RPMI7951 (cell line): ENCODE results near the gene KIF25. TPM values are rescaled to one million over a fixed set of nuclear protein-coding genes. Genes with fewer than 3 reads are reported as not detected.

Experiments
- DNase-seq: peaks from one replicate; pipeline ENCODE4 v3.0.0-alpha.2; 2012; ENCODE audit warnings: low read depth
- total RNA-seq: library from RNA; depleted of rRNA; stranded (reverse); fragments of >200 nt; shearing (Covaris generic); gene quantifications from 2 replicates; pipeline ENCODE4 v1.2.3, GENCODE V29; 2014

KIF25 gene
- total RNA-seq, 1 experiment from 2014 or later, result 0.36 TPM

DNA sequence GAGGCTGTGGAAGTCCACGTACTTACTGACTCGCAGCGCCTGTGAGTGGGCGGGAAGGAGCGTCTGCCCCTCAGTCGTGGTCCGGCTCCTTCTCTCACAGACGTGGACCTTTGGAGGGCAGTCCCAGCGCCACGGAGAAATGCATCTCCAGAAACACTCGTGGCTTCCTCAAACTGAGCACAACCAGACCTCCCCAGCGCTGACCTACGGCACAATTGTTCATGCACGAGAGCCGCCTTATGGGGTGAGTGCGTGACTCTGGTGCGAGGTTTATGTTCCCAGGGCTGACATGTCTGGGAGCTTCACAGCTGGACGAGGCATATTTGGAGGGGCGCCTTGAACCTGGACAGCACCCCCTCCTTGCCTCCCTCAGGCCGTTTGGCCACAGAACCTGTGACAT lies 51.8 kb downstream of the KIF25 start:
- DNase-seq, result no peak

DNA sequence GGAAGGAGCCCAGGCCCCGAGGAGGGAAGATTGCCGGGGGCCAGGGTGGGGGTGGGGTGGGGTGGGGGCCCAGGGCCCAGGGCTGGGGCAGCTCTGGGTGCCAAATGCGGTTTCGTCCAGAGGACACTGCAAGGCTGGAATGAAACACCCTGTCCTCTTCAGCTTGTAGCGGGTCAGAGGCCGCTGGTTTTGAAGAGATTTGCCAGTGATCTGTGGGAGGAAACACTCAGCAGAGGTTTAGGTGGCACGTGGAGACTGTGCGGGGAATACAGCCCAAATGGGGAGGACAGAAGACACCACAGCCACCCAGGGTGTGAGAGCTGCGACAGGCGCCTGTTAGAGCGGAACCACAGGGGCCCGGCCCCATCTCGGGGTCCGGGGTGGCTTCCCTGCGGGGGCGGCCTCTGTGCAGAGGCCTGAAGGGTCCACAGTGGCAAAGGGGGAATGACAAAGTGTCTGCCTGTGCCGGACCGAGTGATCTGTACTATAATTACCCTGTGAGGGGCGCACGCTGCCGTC lies 52.3 kb downstream of the KIF25 start:
- DNase-seq, result no peak

DNA sequence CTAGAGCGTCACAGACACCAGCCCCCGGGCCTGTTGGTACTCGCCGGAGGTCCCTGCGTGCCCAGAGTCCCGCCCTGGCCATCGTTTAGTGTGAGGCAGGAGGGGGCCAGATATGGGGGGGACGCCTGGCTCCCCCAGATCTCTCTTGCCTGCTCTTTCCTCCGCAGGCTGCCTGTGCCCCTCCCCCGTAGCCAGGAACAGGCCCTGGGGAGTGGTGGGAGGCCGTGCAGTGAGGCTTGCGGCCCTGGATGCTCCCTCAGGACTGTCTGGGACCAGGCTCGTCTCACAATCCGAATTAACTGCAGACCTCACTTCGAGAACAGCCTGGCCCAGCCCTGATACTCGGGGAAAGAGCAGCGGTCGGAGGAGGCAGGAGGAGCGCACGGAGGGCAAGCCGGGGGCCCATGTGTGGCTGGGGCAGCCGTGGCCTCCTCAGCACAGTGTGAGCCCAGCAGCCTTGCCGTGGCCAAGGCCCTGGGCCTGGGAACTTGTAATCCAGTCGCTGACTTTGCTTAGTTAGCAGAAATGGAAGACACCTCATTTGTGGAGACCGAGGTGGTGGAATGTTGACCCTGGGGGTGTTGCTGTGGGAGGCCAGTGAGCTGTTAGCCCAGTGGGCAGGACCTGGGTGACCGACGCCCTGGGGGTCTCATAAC lies 52.9 kb downstream of the KIF25 start:
- DNase-seq, result no peak

DNA sequence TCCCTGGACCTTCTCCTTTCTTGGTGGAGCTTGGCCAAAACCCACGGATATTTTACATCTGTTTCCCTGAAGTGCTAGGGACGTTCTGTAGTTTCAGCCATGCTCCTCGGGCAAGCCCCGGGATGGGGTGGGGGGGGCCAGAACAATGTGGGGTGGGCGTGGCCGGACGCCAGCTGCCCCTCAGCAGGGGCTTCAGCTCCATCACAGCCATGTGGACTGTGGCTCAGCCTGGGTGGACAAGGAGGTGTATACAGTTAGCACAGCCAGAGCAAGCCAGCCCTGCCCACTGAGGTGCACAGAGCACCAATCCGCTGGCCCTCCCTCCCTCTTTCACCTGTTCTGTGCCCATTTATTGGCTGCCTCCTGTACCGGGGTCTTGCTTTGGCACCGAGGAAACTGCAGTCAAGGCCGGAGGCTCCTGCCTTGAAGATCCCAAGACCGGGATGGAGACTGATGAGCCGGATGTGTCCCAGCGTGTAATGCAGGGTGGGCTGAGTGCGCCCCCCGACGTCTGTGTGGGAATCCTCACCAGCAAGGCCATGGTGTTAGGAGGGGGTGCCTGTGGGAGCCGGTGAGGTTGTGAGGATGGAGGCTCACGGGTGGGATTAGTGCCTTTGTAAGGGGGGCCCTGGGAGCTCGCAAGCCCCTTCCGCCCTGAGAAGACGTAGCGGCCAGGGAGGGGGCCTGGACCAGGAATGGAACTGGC lies 53.6 kb downstream of the KIF25 start:
- no peak for DNase-seq

DNA sequence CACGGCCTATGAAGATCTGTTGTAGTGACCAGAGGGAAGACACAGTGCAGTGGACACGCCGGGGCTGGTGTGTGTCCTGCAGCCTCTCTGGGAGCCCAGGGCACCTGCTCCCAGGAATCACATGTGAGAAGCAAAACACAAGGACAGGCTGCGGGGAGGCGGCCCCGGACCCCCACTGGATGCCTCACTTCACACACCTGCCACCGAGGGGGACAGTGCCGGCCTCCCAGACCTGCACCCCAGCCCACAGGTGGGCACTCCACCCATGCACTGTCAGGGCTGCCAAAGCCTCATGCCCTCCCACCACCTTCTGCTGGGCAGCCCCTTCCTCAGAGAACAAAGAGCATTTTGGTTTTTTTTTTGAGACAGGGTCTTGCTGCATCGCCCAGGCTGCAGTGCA lies 54.2 kb downstream of the KIF25 start:
- DNase-seq, result no peak

DNA sequence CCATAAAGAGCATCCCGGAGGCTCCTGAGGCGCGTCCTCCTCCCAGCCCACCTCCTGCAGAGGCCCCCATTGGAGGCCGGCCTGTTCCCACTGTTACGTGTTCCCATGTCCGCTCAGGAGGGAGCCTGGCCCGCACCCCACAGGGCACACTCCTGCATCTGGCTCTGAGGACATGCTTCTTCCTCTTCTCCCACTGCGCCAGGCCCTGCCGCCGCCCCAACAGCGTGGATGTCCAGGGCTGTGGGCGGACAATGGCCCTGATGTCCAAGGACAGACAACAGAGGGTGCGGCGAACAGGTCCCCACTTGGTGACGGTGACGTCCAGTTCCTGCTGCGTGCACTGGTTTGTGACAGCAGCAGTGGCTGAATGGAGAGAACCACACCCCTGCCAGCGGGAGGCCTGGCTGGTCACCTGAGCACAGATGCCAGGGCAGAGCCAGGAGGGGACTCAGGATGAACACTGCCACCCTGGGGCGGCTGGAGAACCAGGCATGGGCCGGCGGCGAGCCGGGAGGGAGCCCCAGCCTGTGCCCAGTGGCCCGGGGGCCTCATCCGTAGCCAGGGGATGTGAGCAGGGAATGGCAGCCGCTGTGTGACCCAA lies 54.9 kb downstream of the KIF25 start:
- DNase-seq, result no peak

DNA sequence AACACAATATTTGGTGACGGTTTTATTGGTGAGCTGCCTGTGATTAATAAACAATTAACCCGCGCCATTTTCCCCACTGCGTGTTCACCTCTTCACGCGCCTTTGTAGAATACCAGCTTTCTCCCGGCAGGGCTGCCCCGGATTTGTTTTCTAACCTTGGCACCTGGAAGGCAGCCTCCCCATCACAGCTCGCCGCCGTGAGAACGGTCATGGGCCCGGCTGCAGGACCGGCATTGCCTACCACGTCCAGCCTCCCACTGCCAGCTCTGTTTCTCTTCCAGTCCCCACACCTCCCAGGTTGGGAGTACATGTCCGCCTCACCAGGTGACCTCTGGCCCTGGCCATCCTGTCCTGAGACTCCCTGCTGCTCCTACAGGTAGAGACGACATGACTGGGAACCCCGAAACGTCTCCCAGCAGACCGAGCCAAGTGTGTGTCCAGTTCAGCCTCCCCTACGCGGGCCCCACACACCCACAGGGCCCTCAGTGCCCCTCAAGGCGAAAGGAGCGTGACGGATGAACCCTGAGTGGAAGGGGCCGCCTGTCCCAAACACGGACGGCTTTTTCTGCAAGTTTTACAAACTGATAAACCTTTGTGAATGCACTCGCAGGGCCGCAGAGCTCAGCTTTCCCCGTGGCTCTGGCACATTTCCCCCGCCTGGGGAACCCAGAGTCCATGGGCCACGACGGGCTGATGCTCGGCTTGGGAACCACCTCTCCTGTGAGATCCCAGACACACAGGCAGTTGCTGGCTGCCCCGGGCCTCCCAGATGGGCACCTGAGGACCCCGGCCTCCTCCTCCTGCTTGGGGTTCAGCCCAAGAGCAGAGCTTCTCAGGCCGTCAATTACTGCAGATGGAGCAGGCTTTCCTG lies 55.9 kb downstream of the KIF25 start:
- no peak for DNase-seq

DNA sequence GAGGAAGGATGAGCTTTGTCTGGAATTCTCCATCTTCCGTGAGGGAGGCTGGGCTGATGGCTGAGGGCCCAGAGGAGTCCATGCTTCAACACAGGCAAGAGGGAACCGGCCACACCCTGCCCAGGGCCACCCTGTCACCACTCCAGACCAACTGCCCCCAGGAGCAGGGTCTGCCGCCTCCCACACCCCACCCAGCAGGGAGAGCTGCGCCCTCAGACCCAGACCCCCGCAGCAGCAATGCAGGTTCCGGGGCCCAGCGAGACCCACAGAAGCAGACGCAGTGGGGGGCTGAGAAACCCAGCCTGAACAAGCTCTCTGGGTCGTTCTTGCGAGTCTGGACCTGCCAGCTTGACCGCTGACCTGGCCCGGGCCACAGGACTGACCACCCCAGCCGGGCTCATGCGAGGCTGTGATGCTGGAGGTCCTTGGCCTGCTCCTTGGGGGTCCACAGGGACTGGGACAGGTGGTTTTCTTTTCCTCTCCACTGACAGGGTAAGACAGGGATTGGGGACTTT lies 56.5 kb downstream of the KIF25 start:
- no peak for DNase-seq

DNA sequence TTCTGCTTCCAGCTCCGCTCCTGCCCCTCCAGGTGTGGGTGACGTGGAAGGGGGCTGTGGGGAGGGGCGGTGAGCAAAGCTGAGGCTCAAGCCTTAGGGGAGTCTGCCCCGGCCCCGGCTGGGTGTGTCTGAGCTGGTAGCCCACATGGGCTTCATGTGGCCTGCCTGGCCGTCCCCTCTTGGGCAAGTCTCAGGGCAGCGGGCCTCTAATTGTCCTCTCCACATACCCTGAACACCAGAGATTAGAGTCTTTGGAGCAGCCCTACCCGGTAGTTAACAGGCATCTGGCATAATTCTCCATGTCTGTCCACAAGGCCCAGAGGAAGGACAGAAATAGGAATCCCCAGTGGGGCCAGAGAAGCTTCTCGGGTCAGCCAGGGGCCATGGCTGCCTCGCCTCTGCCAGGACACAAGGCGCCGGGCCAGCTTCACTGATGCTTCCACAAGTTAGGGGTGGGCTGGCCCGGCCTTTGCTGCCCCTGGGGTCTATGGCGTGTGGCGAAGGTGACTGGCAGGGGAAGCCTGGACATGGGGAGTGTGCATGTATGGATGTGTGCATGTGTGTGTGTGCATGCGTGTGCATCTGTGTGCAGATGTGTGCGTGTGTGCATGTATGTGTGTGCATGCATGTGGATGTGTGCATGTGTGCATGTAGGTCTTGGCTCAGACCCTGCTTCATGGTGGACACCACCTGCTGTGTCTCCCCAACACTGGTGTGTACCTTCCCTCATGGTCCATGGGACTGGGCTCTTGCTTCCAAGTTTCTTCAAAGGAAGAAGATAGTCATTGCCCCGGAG lies 57.5 kb downstream of the KIF25 start:
- DNase-seq, result no peak

DNA sequence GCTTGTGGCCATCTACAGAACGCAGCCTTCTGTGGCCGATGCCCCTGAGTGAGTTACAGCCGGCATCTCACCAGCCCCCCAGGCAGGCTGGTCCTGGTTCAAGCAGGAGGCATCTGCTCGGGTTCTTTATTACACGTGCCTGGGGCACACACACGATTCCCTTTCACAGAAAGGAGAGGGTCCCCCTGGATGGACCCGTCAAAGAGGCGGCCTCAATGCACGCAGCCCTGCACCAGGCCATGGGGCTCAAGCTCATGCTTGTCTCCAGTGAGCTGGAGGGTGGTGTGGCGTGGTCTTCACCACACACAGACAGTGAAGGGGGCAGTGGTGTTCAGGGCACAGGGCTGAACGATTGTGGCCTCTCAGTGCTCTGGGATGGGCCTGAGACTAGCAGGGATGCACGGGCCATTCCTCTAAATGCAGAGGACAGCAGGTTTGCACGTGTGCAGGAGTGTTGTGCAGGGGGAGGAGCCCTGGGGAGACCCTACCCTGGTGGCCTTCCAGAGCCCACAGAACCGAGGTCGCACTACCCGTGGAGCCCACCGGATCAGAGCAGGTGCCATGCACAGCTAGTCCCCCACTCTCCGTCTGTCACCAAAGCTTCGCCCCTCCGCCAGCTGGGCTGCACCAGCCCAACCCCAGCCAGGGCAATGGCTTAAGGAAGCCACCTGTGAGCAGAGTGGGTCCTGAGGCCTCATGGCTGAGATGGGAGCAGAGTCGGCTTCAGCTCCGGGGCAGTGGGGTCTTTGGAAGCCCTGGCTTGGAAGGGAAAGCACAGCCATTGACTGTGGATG lies 58.4 kb downstream of the KIF25 start:
- no peak for DNase-seq

DNA sequence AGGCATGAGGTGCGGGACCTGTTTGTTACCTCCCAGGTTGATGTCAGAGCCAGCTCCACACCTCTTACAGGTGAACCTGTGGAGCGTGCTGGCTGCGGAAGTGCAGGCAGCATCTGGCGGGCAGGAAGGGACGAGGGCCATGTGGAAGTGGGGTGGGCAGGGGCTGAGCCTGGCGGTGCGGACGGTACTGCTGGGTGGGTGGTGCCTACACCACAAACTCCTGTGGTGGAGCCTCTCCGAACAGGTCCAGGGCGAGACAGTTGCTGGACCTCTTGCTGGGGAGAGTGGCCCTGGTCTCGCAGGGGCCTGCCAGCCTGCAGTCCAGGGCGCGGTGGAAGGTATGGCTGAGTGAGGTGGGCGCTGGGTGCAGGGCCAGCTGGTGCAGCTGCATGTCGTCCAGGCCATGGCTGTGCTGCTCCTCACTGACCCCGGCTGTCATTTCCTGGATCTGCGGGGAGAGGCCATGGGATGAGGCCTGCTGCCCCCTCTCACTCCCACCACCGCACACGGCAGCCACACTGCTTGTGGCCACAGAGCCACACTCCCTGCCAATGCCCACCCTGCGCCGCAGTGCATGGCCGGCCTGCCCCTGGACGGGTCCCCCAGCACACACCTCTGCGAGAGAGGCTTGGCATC lies 59.5 kb downstream of the KIF25 start:
- no peak for DNase-seq

DNA sequence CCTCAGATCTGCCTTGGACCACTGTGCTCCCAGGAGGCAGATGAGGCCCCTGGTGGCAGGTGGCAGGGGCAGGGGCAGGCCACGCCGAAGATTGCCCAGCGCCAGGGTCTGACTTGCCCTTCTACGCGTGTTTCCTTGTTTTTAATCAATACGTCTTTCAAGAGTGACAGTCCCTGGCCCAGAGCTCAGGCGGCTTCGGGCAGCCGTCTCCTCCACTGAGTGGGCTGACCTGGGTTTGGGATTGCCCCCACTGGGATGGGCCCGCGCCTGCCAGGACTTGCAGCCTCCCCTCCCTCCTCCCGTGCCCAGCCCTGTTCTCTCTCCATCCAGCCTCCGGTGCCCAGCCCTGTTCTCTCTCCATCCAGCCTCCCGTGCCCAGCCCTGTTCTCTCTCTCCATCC lies 60.4 kb downstream of the KIF25 start:
- DNase-seq, result no peak

DNA sequence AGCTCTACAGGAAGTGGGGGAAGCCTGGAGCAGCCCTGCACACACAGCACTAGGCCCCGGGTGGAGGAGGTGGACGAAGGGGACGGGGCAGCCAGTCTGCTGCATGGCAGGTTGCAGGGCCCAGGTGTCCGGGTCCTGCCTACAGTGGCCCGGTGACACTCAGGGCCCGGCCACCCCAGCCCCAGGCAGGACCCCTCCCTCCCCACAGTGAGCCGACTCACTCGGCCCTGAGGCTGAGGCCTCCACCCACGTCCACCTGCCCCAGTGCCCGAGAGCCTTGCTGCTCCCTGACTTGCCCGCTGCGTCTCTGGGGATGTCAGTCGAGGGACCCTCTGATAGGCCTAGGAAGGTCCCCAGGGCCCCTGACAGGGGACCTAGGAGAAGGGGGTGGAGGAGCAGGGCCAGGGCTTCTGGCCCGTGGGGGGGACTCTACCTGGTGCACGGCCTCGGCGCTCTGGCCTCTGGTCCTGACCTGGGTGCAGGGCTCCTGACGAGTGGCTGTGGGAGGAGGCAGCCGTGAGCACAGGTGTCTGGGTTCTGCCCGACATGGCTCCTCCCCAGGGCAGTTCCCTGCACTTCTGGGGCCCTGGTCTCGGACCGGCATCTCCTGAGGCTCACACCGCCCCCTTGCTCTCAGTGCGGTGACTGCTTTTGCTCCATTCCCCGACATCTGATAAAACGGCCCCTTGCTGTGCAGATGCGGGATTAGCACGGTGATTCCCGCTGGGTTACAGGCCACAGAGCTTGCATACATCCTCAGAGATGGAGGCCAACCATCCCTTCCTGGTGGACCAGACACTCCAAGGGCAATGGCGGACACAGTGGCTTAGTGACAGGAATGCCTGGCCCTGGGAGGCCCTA lies 61.5 kb downstream of the KIF25 start:
- no peak for DNase-seq

DNA sequence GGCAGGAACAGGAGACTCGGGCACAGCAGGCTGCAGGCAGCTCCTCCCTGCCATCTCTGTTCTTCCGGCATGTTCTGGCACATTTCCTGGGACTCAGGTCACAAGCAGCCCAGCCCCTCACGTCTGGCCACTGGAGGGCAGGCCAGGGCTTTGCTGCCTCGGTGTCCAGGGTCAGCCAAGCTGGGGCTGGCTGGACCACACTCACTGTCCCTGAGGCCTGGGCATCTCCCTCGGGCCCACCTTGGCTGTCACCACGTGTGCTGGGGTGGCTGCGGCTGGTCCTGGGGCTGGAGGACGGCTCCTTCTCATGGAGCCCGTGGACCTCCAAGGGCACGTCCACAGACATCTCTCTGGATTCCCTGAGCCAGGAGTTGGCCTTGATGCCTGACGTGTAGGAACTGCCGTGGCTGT lies 63.1 kb downstream of the KIF25 start:
- peak; percentile 57 for DNase-seq

DNA sequence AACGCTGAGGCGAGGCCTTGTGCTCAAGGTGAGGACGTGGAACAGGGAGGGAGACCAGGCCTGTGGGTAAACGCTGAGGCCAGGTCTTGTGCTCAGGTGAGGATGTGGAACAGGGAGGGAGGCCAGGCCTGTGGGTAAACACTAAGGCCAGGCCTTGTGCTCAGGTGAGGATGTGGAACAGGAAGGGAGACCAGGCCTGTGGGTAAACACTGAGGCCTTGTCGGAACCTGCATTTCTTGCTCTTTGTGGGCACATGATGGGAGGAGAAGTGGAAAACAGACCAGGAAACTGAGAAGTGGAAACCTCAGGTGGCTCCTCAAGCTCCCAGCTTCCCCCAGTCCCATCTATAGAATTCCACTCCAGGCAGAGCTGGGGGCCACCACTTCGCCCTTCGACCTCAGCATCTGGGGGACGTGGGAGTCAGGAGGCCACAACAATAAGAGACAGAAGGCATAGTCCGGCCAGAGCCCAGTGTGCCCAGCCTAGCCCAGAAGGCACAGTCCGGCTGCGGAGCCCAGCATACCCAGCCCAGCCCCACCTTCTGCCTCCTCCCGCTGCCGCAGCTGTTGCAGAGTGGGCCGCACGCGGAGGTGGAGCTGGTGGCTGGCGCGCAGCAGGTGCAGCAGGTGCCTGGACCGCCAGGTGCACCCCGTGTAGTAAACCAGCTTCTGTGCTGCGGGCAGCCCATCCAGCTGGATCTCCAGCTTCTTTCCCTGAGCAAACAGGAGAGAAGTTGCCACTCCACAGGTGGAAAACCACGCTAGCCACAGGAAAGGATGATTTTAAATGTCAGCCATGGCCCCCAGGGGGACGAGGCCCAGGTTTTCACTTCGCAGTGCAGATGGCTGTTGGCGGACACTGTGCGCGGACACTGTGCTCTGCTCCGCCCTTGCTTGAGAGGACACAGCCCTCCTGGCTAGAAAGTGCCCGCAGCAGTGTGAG lies 64.1 kb downstream of the KIF25 start:
- no peak for DNase-seq

DNA sequence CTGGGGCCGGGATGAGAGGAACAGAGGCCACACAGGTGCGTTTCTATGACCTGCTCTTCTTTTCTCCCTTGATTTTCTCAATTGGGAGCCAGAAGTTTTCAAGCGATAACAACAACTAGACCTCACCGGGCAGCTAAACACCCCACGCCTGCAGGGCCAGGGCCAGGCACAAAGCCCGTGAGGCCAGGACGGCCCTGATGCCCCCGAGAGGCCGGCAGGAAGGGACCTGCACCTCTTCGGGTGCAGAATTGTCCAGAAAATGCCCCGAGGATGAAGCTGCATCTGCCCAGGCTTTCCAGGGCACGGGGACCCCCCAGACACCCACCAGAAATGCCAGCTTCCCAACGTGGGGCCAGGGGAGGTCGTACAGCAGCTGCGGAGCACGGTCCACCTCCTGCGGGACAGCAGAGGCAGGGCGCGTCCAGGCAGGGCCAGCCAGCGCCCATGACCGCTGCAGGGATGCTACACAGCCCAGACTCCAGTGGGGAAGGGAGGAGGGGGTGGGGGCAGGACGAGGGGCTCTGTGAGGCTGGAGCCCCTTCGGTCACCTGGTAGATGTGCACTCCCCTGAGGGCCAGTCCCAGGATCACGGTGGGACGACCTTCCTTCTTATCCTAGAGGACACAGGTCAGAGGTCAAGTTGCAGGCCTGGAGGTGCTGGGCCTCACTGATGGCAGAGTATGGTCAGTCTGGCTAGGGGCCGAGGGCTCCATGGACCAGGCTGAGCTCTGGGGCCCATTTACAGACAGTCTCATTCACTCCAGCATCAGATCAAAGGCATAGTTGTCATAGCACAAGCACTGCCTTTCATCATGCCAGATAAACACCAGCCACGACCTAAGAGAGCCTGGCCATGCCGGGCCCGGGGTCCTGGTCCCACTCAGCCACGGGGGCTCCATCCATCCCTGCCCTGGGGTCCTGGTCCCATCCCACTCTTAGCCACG lies 65.1 kb downstream of the KIF25 start:
- DNase-seq, result no peak
